ENCODE results near the gene SKI.
"Not testable (repeated sequence)": the region's sequence is repeated elsewhere in the genome, so short reads cannot be mapped to it uniquely, and the experiment has no call there.

The SKI gene

GRCh38 chr1:2279210-2279639 lies 51.1 kb downstream of the SKI start:
- DNase-seq, result no peak

DNA sequence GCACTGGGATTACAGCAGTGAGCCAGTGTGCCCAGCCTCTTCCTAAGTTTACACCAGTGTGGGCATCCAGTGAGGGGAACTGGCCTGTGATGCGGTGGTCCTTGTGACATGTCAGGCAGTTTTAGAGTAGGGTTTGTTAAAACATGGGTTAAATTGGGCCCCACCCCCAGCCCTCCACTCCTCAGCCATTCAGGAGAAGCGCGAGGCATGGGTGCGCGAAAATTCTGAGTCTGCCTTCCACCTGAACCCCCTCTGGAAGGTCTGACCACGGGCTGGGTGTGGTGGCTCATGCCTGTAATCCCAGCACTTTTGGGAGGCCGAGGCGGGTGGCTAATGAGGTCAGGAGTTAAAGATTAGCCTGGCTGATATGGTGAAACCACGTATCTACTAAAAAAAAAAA lies 51.7 kb downstream of the SKI start:
- no peak for DNase-seq

DNA sequence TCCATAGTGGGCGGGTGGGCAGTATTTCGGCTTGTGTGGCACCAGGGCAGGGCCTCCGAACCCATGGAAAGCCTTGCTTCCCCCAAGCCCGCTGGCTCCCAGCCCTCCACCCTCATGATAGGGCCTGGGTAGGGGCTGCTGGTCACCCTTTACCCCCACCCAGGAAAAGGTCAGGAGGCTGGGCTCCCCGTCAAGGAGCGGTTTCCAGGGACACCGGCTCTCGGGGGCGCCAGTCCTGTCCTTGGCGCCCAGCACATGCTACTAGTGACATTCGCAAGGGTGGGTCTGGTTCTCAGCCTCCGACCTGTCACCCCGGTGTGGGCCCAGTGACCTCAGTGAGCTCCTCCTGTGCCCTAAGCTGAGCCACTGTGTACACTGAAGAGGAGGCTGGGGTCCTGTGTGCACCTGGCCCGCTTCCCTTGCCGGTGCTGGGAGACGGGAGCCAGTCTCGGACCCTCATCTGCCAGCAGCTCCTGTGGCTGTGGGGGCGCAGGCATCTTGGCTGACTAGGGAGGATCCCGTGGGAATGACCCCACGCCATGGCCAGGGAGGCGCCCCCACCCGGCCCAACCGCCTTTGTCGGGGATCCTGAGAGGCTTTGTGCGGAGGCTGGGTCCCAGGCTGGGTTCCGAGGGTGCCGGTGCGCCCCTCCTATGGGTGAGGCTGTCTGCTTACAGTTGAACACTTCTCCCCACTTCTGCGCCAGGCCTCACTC lies 54.6 kb downstream of the SKI start:
- DNase-seq, result no peak

- no peak for DNase-seq
These were observed 55.4 kb downstream of the SKI start for GRCh38 chr1:2283371-2283990.

DNA sequence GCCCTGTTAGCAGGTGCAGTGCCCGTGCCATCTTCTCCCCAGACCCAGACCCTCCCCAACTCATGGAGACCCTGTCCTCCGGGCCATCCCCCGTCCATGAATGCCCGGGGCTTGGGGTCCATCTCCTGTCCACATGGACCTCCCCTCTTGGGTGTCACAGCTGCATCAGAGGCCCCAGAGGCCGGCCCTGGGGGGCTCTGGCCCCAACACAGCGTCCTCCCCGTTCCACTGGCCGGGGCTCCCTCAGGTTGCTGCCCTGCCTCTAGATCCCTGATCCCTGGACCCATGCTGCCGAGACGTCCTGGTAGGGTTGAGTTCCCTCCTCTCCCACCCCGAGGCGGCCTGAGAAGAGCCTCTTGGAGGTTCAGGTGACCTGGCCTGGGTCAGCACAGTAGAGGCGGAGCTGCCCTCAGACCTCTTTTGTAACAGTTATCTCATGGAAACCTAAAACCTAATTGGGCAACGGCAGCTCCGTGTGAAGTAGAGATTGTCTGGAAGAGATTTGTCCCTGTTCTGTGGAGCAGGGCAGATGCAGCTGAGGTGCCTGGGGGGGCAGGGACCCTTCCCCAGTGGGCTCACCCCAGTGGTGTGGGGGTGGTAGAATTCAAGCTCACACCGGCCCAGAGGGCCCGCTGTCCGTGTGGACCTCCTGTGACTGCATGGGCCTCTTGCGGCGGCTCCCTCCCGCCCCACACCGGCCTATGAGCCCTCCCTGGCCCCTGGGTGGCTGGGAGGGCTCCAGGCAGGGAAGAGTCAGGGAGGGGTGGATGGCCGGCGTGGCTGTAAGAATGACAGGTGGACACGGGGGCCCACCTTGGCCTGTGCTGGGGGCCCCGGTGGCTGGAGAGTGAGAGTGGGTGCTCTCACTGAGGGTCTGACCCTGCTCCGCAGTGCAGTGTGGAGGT lies 56.1 kb downstream of the SKI start:
- DNase-seq, result no peak

GRCh38 chr1:2284932-2285331 lies 56.8 kb downstream of the SKI start:
- no peak for DNase-seq

DNA sequence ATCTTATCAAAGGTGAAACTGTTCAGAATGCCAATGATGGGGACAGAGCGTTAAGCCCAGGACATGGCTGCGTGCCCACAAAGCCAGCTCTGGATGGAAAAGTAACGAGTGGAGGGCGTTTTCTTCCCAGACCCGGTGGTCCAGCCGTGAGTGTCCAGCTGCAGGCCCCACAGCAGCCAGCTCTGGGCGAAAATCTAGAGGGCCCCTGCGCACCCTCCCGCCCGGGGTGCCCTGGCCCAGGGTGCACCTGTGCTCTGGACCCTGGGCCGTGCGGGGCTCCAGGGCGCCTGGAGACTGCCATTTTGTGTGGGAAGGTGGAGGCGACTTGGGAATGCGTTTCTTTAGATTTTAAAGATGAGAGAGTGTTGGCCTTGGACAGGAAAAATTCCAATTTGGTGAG lies 58.8 kb downstream of the SKI start:
- no peak for DNase-seq

DNA sequence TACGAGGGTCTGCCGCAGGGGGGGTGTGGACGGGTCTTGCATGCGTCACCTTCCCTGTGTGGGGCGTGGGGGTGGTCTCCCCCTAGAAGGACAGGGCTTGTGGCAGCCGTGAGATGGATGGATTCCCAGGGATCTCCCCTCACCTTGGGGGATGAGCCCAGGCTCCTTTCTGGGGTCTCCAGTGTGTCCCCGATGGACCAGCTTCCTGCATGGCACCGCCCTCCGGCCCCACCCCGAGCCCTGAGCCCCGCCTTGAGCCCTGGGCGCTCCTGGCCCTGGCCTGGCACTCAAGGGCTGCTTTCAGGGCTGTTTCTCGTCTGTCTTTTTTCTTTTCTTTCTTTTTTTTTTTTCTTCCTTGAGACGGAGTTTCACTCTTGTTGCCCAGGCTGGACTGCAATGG lies 59.5 kb downstream of the SKI start:
- no peak for DNase-seq

DNA sequence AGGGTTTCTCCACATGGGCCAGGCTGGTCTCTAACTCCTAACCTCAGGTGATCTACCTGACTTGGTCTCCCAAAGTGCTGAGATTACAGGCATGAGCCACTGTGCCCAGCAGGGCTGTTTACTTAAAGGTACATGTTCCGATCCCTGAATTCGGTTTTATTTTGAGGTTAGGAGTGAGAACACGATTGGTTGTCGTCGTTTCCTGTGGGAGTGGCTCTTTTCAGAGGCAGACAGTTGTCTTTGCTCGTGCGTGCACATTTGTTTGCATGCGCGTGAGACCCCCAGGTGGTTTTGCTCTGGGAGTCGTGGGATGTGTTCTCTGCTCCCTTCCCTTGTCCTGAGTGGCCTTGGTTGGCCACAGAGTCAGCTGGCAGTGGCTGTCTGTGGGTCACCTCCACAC lies 60.2 kb downstream of the SKI start:
- no peak for DNase-seq

- no peak for DNase-seq
These were observed 60.9 kb downstream of the SKI start for GRCh38 chr1:2288816-2289536.

DNA sequence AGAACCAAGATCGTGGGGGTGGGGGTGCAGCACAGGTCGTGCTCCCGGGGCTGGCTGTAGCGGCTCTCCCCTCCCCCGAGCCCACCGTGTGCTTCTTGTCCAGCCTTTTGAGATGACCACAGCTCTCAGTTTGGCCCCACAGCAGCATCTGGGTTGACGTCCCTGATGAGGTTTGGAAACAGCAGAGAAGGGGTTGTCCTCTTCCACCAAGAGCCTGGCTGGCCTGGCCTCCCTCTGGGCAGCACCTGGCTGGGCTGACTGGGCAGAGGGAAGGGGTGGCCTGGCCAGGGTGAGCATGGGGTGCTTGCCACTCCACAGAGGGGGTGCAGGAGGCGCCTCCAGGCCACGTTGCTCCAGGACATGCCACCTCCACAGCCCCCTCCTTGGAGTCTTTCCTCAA lies 61.5 kb downstream of the SKI start:
- DNase-seq, result no peak

GRCh38 chr1:2290171-2290578 lies 62.1 kb downstream of the SKI start:
- DNase-seq, result no peak

GRCh38 chr1:2290595-2291510 lies 62.7 kb downstream of the SKI start:
- DNase-seq, result no peak

GRCh38 chr1:2291577-2291976 lies 63.5 kb downstream of the SKI start:
- no peak for DNase-seq

DNA sequence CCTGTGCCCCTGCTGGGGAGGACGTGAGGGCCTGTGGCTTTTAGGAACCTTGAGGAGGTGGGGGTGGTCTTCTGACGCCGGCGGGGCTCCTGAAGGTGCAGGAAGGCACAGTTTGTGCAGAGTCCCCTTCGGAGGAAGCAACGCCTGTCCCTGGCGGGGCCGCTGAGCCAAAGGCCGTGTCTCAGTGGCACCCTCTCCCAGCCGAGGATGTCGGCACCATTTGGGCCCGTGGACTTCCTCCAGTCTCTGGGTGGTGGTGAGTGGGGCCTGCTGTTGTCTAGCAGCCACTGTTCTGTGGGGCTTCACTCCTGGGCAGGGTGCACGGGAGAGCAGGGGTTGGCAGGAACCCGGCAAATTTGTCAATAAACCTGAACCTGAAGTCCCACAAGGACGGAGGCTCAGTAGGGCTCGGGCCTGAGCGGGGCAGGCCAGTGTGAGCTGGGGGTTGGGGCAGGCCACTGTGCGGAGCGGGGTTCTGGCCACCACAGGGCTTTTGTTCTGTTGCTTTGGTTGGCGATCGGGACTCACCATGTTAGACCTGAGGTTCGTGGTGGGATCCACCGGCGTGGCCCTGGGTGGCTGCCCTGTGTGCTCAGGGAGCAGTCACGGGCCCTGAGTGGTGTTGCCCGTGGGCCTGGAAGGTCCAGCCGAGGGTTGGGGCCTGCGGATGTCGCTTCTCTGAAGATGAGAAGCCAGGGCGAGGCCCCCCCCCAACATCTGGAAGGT lies 64.8 kb downstream of the SKI start:
- DNase-seq, result no peak

DNA sequence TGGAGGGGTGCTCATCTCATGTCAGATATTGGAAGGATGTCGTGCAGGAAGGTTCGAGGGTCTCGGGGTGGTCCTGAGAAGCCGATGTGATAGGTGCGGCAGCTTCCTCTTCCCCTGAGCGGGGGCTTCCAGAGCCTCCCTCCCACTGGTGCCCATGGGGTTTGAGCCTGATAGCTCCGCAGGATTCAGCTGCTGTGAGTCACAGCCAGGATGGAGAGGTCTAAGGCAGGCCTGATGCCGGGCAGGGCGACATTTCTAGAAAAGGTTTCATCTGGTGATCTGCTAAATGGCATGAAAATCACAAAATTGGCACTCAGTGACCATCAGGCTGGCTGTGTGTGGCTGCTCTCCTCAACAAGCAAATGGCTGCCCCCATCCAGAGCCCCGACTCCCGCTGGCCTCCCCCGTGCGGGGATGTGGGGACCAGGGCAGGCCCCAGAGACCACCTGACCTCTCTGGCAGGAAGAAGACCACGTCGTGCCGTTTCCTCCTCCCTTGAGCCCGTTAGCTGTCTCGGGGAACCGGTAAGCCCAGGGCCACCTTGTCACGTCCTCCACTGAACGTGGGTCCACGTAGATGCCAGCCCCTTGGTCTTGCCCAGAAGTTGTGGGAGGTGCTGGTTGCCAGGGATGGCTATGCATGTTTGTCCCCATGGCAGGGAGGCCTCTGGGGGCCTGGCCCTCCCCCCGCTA lies 66.1 kb downstream of the SKI start:
- no peak for DNase-seq

GRCh38 chr1:2294725-2295078 lies 66.6 kb downstream of the SKI start:
- no peak for DNase-seq

- DNase-seq, result no peak
These were observed 67.4 kb downstream of the SKI start for GRCh38 chr1:2295526-2295925.

DNA sequence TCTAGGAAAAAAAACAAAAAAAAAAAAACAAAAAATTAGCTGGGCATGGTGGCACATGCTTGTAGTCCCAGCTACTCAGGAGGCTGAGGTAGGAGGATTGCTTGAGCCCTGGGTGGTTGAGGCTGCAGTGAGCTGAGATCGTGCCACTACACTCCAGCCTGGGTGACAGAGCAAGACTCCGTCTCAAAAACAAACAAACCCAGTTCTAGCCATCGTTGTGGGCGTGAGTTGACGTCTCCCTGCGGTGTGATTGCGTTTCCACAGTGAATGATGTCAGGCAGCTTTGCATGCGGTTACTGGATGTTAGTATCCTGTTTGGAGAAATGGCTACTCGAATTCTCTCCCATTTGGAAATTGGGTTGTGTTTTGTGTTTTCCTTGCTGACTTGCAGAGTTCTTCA lies 68.1 kb downstream of the SKI start:
- DNase-seq, result not testable (repeated sequence)

DNA sequence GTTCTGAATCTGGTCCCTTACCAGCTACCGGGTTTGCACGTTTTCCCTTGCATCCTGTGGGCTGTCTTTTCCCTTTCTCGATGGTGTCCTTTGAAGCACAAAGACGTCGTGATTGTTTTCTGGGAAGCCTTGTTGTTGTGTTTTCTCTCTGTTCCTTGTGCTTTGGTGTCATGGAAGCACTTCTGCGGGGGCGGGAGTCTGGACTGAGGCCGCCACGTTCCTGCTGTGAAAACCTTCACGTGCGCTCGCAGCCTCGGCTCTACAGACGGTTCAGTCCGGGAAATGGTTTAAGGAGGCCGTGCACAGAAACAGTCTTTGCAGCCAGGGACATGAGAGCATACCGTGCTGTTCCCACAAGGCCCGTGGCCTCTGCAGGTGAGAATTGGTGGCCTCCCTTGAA lies 68.5 kb downstream of the SKI start:
- no peak for DNase-seq
